Keratinocyte (primary cell): ENCODE data around the gene NME7. TPM values are rescaled to one million over a fixed set of nuclear protein-coding genes. Genes with fewer than 3 reads are reported as not detected.

Source experiments
- DNase-seq: peaks from one replicate; pipeline ENCODE4 v3.0.0-alpha.2; 2011; ENCODE audit warnings: low read depth, missing footprints, low spot score
- FAIRE-seq: peaks from 2 replicates; lab custom pipeline; 2011; peaks lifted over from hg19 to GRCh38; lab: Jason Lieb, UNC
- H2AFZ ChIP-seq: 2 replicates; pipeline ENCODE4 v1.6.0; 2012; ENCODE audit warnings: low read length, control low read depth, inconsistent platforms; ENCODE audit not compliant: control insufficient read depth
- H3K27ac ChIP-seq: 2 replicates; pipeline ENCODE4 v1.5.1; 2011; ENCODE audit warnings: low read length; ENCODE audit not compliant: control insufficient read depth, insufficient read depth
- H3K27me3 ChIP-seq: 3 replicates; pipeline ENCODE4 v1.6.0; 2011; ENCODE audit warnings: low read length; ENCODE audit not compliant: control insufficient read depth, insufficient read depth; ENCODE audit errors: extremely low read depth
- H3K36me3 ChIP-seq, 2 experiments: 2 replicates in 1 of 2; 3 replicates in 1 of 2; pipeline ENCODE4 v1.5.1; 2011; ENCODE audit warnings: low read length in 2 of 2, mild to moderate bottlenecking in 1 of 2; ENCODE audit not compliant: control insufficient read depth in 2 of 2, insufficient read depth in 2 of 2; ENCODE audit errors: extremely low read depth in 1 of 2
- H3K4me1 ChIP-seq: 3 replicates; pipeline ENCODE4 v1.5.1; 2011; ENCODE audit warnings: low read length; ENCODE audit not compliant: control insufficient read depth, insufficient read depth; ENCODE audit errors: extremely low read depth
- H3K4me2 ChIP-seq: 3 replicates; pipeline ENCODE4 v1.6.0; 2011; ENCODE audit warnings: low read depth, low read length; ENCODE audit not compliant: control insufficient read depth, insufficient read depth; ENCODE audit errors: extremely low read depth
- H3K4me3 ChIP-seq, 3 experiments: fragments of 200-600 bp in 1 of 3; sonication (generic) in 1 of 3; 2 replicates in 2 of 3; 3 replicates in 1 of 3; pipeline ENCODE4 v1.5.1; 2011 to 2016; ENCODE audit warnings: low read length in 3 of 3, mild to moderate bottlenecking in 3 of 3, control low read depth in 2 of 3, inconsistent platforms in 1 of 3, low read depth in 1 of 3, mixed read lengths in 1 of 3, mixed run types in 1 of 3, moderate library complexity in 1 of 3; ENCODE audit not compliant: control insufficient read depth in 2 of 3, insufficient read depth in 2 of 3; ENCODE audit errors: extremely low read depth in 1 of 3
- H3K79me2 ChIP-seq: 2 replicates; pipeline ENCODE4 v1.6.0; 2012; ENCODE audit warnings: low read length; ENCODE audit not compliant: control insufficient read depth, insufficient read depth
- H3K9ac ChIP-seq: 3 replicates; pipeline ENCODE4 v1.6.0; 2011; ENCODE audit warnings: low read length; ENCODE audit not compliant: control insufficient read depth, insufficient read depth; ENCODE audit errors: extremely low read depth
- H3K9me1 ChIP-seq: 3 replicates; pipeline ENCODE4 v1.6.0; 2011; ENCODE audit warnings: low read length; ENCODE audit not compliant: control insufficient read depth, insufficient read depth; ENCODE audit errors: extremely low read depth
- H3K9me3 ChIP-seq: 2 replicates; pipeline ENCODE4 v1.5.1; 2012; ENCODE audit warnings: low read depth, low read length; ENCODE audit not compliant: control insufficient read depth
- H4K20me1 ChIP-seq: 3 replicates; pipeline ENCODE4 v1.6.0; 2011; ENCODE audit warnings: low read length; ENCODE audit not compliant: control insufficient read depth, insufficient read depth; ENCODE audit errors: extremely low read depth
- EZH2 ChIP-seq: IDR thresholded peaks from one replicate; pipeline ENCODE4 v1.6.1; 2012; ENCODE audit warnings: inconsistent platforms, mild to moderate bottlenecking, low read length, moderate library complexity
- dilution Hi-C: fragments of 300-500 bp; cut with MboI; formaldehyde crosslinking; loops from one replicate; pipeline ENCODE4 v1.7.0; 2020; ENCODE audit warnings: low sequenced_read_pairs; ENCODE audit not compliant: extremely low pct_ligation_motif_present
- polyA plus RNA-seq, 5 experiments: library from polyadenylated mRNA; depleted of rRNA in 3 of 5; stranded (reverse) in 3 of 5; stranded (forward) in 1 of 5; unstranded in 1 of 5; fragments of >200 nt; gene quantifications; 1 replicate in 1 of 5; 2 replicates in 3 of 5; 3 replicates in 1 of 5; pipeline versions ENCODE4 v1.2.1 to v1.2.3, GENCODE V29; 2011 to 2012; ENCODE audit warnings: missing spikeins in 2 of 5, low read depth in 1 of 5, low replicate concordance in 1 of 5
- TF ChIP-seq, protein P1 (sequence below), 3 experiments: IDR thresholded peaks in 1 of 3; conservative IDR thresholded peaks in 1 of 3; optimal IDR thresholded peaks in 1 of 3; 2 replicates in 2 of 3; 3 replicates in 1 of 3; pipeline versions ENCODE3 to v1.5.1; 2011; ENCODE audit warnings: low read length in 3 of 3, mild to moderate bottlenecking in 3 of 3, moderate library complexity in 2 of 3, control low read depth in 1 of 3, inconsistent platforms in 1 of 3; ENCODE audit not compliant: insufficient read depth in 2 of 3; ENCODE audit errors: extremely low read depth in 1 of 3

NME7 gene
- polyA plus RNA-seq, 1 donor (not counting 4 experiments of a cell fraction or from before 2014, with no cell fraction given) = 52.9 TPM

DNA sequence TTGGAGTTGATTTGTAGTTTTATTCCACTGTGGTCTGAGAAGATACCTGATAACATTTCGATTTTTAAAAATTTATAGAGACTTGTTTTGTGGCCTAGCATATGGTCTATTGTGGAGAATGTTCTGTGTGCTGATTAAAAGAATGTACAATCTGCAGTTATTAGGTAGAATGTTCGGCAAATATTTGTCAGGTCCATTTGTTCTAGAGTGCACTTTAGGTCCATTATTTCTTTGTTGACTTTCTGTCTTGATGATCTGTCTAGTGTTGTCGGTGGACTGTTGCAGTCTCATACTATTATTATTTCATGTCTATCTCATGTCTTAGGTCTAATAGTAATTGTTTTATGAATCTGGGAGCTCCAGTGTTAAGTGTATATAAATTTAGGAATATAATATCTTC is 116.8 kb downstream of the NME7 start:
- H3K4me2 ChIP-seq = no peak overlapping the region
- no peak for DNase-seq
- no peak for TF ChIP-seq EZH2
- TF ChIP-seq, protein P1, sequence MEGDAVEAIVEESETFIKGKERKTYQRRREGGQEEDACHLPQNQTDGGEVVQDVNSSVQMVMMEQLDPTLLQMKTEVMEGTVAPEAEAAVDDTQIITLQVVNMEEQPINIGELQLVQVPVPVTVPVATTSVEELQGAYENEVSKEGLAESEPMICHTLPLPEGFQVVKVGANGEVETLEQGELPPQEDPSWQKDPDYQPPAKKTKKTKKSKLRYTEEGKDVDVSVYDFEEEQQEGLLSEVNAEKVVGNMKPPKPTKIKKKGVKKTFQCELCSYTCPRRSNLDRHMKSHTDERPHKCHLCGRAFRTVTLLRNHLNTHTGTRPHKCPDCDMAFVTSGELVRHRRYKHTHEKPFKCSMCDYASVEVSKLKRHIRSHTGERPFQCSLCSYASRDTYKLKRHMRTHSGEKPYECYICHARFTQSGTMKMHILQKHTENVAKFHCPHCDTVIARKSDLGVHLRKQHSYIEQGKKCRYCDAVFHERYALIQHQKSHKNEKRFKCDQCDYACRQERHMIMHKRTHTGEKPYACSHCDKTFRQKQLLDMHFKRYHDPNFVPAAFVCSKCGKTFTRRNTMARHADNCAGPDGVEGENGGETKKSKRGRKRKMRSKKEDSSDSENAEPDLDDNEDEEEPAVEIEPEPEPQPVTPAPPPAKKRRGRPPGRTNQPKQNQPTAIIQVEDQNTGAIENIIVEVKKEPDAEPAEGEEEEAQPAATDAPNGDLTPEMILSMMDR (optimal IDR thresholded peaks at IDR 0.05 in 1 of 3, IDR thresholded peaks at IDR 0.05 in 1 of 3, conservative IDR thresholded peaks at IDR 0.05 in 1 of 3; ENCODE audit: extremely low read depth in 1 of 3, insufficient read depth in 2 of 3, low read length in 3 of 3) = no peak
- no peak overlapping the region for H2AFZ ChIP-seq
- H3K36me3 ChIP-seq = no peaks in the 10 kb centered on the region
- no peaks in the 10 kb centered on the region for H3K27me3 ChIP-seq
- no peak overlapping the region for H3K4me3 ChIP-seq
- H3K9me3 ChIP-seq = no peaks in the 10 kb centered on the region
- H3K9ac ChIP-seq = no peak overlapping the region
- FAIRE-seq = no peak
- no peaks in the 10 kb centered on the region for H4K20me1 ChIP-seq
- H3K27ac ChIP-seq = no peak overlapping the region
- H3K9me1 ChIP-seq = no peaks in the 10 kb centered on the region
- no peaks in the 10 kb centered on the region for H3K4me1 ChIP-seq
- H3K79me2 ChIP-seq = no peaks in the 10 kb centered on the region
- dilution Hi-C loops = no loop called here

DNA sequence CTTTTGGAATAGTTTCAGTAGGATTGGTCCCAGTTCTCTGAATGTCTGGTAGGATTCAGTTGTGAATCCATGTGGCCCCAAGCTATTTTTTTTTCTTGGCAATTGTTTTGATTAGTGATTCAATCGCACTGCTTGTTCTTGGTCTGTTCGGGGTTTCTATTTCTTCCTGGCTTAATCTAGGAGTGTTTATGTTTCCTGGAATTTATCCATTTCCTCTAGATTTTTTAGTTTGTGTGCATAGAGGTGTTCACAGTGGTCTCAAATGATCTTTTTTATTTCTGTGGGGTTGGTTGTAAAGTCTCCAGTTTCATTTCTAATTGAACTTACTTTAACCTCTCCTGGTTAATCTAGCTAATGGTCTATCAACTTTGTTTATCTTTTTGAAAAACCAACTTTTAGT is 117.6 kb downstream of the NME7 start:
- H3K9me3 ChIP-seq = no peaks in the 10 kb centered on the region
- H3K36me3 ChIP-seq = no peaks in the 10 kb centered on the region
- H3K9me1 ChIP-seq = no peaks in the 10 kb centered on the region
- H3K27ac ChIP-seq = no peak overlapping the region
- no peaks in the 10 kb centered on the region for H3K27me3 ChIP-seq
- dilution Hi-C loops = no loop called here
- FAIRE-seq (no peak), DNase-seq (no peak)
- H2AFZ ChIP-seq = no peak overlapping the region
- no peaks in the 10 kb centered on the region for H4K20me1 ChIP-seq
- no peaks in the 10 kb centered on the region for H3K79me2 ChIP-seq
- H3K9ac ChIP-seq = no peak overlapping the region
- TF ChIP-seq, protein P1 (optimal IDR thresholded peaks at IDR 0.05 in 1 of 3, IDR thresholded peaks at IDR 0.05 in 1 of 3, conservative IDR thresholded peaks at IDR 0.05 in 1 of 3; ENCODE audit: extremely low read depth in 1 of 3, insufficient read depth in 2 of 3, low read length in 3 of 3) = no peak
- TF ChIP-seq EZH2 = no peak
- H3K4me2 ChIP-seq = peak overlapping the region; percentile 12
- no peak overlapping the region for H3K4me3 ChIP-seq
- H3K4me1 ChIP-seq = no peaks in the 10 kb centered on the region
